ENCODE results near the gene MTMR11. TPM values are rescaled to one million over a fixed set of nuclear protein-coding genes. Genes with fewer than 3 reads are reported as not detected.

The MTMR11 gene
- total and polyA plus RNA-seq, 9 of the 15 experiments (the other 6 are each of a cell fraction or from before 2014, with no cell fraction given): 0.09 to 1.6 (median 0.51) TPM

GRCh38 chr1:149888999-149889289 is 47.7 kb downstream of the MTMR11 start (continued):
- TF ChIP-seq RERE (CRISPR knock-in tag; IDR thresholded peaks at IDR 0.05; ENCODE audit: borderline replicate concordance) (no peak), RUNX1 (IDR thresholded peaks at IDR 0.05; ENCODE audit: low read depth) (no peak), THRAP3 (IDR thresholded peaks at IDR 0.05; ENCODE audit: borderline replicate concordance) (peak; percentile 66; the same call in 1 of the 2 replicates), ZNF766 (CRISPR knock-in tag; conservative IDR thresholded peaks at IDR 0.05) (no peak), RBFOX2 (IDR thresholded peaks at IDR 0.05; ENCODE audit: low read depth, low read length) (no peak), RBM17 (IDR thresholded peaks at IDR 0.05; ENCODE audit: borderline replicate concordance, low read depth, low read length) (no peak), NONO (IDR thresholded peaks at IDR 0.05; ENCODE audit: low read depth in 2 of 2, low read length in 1 of 2) (no peak), SOX6 (IDR thresholded peaks at IDR 0.05) (no peak), SMAD4 (CRISPR knock-in tag; conservative IDR thresholded peaks at IDR 0.05) (no peak), MXI1 (IDR thresholded peaks at IDR 0.05; ENCODE audit: low read depth, low read length) (no peak), SMARCB1 (IDR thresholded peaks at IDR 0.05; ENCODE audit: insufficient read length, low read depth) (no peak), HES1 (IDR thresholded peaks at IDR 0.05; ENCODE audit: low read depth) (no peak), ETS2 (tag; IDR thresholded peaks at IDR 0.05; ENCODE audit: borderline replicate concordance, poor library complexity, severe bottlenecking) (no peak), HNRNPK (IDR thresholded peaks at IDR 0.05; ENCODE audit: low read depth, low read length, poor library complexity, severe bottlenecking) (no peak), TARDBP (IDR thresholded peaks at IDR 0.05) (no peak)
- TF ChIP-seq, protein P1, sequence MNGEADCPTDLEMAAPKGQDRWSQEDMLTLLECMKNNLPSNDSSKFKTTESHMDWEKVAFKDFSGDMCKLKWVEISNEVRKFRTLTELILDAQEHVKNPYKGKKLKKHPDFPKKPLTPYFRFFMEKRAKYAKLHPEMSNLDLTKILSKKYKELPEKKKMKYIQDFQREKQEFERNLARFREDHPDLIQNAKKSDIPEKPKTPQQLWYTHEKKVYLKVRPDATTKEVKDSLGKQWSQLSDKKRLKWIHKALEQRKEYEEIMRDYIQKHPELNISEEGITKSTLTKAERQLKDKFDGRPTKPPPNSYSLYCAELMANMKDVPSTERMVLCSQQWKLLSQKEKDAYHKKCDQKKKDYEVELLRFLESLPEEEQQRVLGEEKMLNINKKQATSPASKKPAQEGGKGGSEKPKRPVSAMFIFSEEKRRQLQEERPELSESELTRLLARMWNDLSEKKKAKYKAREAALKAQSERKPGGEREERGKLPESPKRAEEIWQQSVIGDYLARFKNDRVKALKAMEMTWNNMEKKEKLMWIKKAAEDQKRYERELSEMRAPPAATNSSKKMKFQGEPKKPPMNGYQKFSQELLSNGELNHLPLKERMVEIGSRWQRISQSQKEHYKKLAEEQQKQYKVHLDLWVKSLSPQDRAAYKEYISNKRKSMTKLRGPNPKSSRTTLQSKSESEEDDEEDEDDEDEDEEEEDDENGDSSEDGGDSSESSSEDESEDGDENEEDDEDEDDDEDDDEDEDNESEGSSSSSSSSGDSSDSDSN (IDR thresholded peaks at IDR 0.05; ENCODE audit: borderline replicate concordance in 1 of 2, low read depth in 2 of 2, low read length in 2 of 2): no peak

All from K562 (cell line).